ENCODE measurements around the gene KCNJ4.

The KCNJ4 gene

GRCh38 chr22:38452373-38453065 is 2.5 kb downstream of the KCNJ4 start:
- no peak for DNase-seq

GRCh38 chr22:38451864-38452263 is 3.1 kb downstream of the KCNJ4 start:
- no peak for DNase-seq

GRCh38 chr22:38451404-38451803 is 3.6 kb downstream of the KCNJ4 start:
- DNase-seq = no peak

- no peak for DNase-seq
Observed at GRCh38 chr22:38450234-38450797, 4.7 kb downstream of the KCNJ4 start.

GRCh38 chr22:38449776-38450175 is 5.2 kb downstream of the KCNJ4 start:
- no peak for DNase-seq

GRCh38 chr22:38448945-38449745 is 5.9 kb downstream of the KCNJ4 start:
- DNase-seq = no peak

GRCh38 chr22:38446018-38446601 is 8.9 kb downstream of the KCNJ4 start:
- DNase-seq = no peak

GRCh38 chr22:38444783-38445182 is 10.2 kb downstream of the KCNJ4 start:
- no peak for DNase-seq

- no peak for DNase-seq
Observed at GRCh38 chr22:38443628-38444521, 11.1 kb downstream of the KCNJ4 start.

GRCh38 chr22:38442967-38443627 is 11.9 kb downstream of the KCNJ4 start:
- no peak for DNase-seq

GRCh38 chr22:38441620-38442287 is 13.2 kb downstream of the KCNJ4 start:
- no peak for DNase-seq

- no peak for DNase-seq
Observed at GRCh38 chr22:38440747-38441350, 14.2 kb downstream of the KCNJ4 start.

GRCh38 chr22:38437416-38437815 is 17.6 kb downstream of the KCNJ4 start:
- no peak for DNase-seq

- DNase-seq = no peak
Observed at GRCh38 chr22:38436629-38437395, 18.2 kb downstream of the KCNJ4 start.

- DNase-seq = no peak
Observed at GRCh38 chr22:38435965-38436364, 19.0 kb downstream of the KCNJ4 start.

GRCh38 chr22:38435010-38435409 is 20.0 kb downstream of the KCNJ4 start:
- no peak for DNase-seq

GRCh38 chr22:38433871-38434270 is 21.1 kb downstream of the KCNJ4 start:
- no peak for DNase-seq

GRCh38 chr22:38432264-38432663 is 22.7 kb downstream of the KCNJ4 start:
- no peak for DNase-seq

GRCh38 chr22:38431266-38432010 is 23.6 kb downstream of the KCNJ4 start:
- no peak for DNase-seq

Measured in activated CD4-positive, alpha-beta T cell treated with anti-CD3 and anti-CD28 coated beads, Interleukin-2, amount 50 U/mL, for 4 hours (primary cell).